Measurements from ENCODE around the gene KDM5B. TPM values are rescaled to one million over a fixed set of nuclear protein-coding genes. Genes with fewer than 3 reads are reported as not detected.
"Not testable (repeated sequence)": the region's sequence is repeated elsewhere in the genome, so short reads cannot be mapped to it uniquely, and the experiment has no call there.

Gene KDM5B
- total and polyA plus RNA-seq, 2 of the 8 experiments (the other 6 are each of a cell fraction or from before 2014, with no cell fraction given) = 73.3 to 210 TPM

DNA sequence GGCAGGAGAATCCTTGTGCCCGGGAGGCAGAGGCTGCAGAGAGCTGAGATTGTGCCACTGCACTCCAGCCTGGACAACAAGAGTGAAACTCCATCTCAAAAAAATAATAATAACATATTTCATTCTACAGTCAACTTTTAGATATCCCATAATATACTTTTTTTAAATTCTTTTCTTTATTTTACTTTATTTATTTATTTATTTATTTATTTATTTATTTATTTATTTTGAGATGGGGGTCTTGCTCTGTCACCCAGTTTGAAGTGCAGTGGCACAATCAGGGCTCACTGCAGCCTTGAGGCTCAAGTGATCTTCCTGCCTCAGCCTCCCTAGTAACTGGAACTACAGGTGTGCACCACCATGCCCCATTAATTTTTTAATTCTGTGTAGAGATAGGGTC lies 94.0 kb downstream of the KDM5B start:
- H3K18ac ChIP-seq (ENCODE audit: extremely low read depth, low read length); H3K4me3 ChIP-seq (ENCODE audit: extremely low read depth in 1 of 4, insufficient read depth in 2 of 4, low read depth in 3 of 4, low read length in 4 of 4); H2BK15ac ChIP-seq (ENCODE audit: low read length); H2BK12ac ChIP-seq (ENCODE audit: low read depth, low read length); H4K91ac ChIP-seq (replicated peaks; ENCODE audit: insufficient read length, low read length); H3K36me3 ChIP-seq (ENCODE audit: control insufficient read depth in 2 of 4, insufficient read depth in 4 of 4, low read length in 3 of 4); H2AK5ac ChIP-seq (ENCODE audit: low read depth, low read length); DNase-seq (ENCODE audit: low read depth in 1 of 2, low spot score in 2 of 2); H3K4ac ChIP-seq (replicated peaks; ENCODE audit: insufficient read length, low read depth, low read length); H3K23ac ChIP-seq (ENCODE audit: insufficient read length); H4K5ac ChIP-seq (ENCODE audit: insufficient read length, low read depth, low read length); H4K8ac ChIP-seq (ENCODE audit: extremely low read depth, insufficient read depth, low read length); H4K20me1 ChIP-seq (replicated peaks in 1 of 2; ENCODE audit: control insufficient read depth in 1 of 2, insufficient read depth in 2 of 2, low read length in 2 of 2); H3K79me1 ChIP-seq (ENCODE audit: low read depth, low read length); H2BK20ac ChIP-seq (ENCODE audit: low read length); H3K56ac ChIP-seq (replicated peaks; ENCODE audit: insufficient read length, low read depth, low read length); H3K27ac ChIP-seq (ENCODE audit: low read depth, low read length); H3K14ac ChIP-seq (ENCODE audit: insufficient read length); H3K9ac ChIP-seq (replicated peaks in 1 of 4; ENCODE audit: extremely low read depth in 1 of 4, low read depth in 3 of 4, low read length in 3 of 4); H3K9me3 ChIP-seq (ENCODE audit: insufficient read depth in 2 of 2, low read depth in 1 of 2, low read length in 1 of 2); H3K4me2 ChIP-seq (ENCODE audit: insufficient read depth in 1 of 2, low read depth in 2 of 2, low read length in 2 of 2); FAIRE-seq; H2AFZ ChIP-seq (ENCODE audit: low read length); H3K79me2 ChIP-seq (ENCODE audit: control insufficient read depth in 1 of 2, insufficient read depth in 2 of 2, low read length in 2 of 2); H2BK120ac ChIP-seq (replicated peaks; ENCODE audit: low read depth, low read length); H2BK5ac ChIP-seq (ENCODE audit: low read depth, low read length): not testable (repeated sequence)
- POLR2A ChIA-PET (ENCODE audit: partially characterized antibody) = interaction anchor here (1.4 kb wide), 1 partner anchor 15 kb away, joined by 3 read pairs; no protein-coding TSS in a partner anchor
- peaks cover 12% of the 10 kb centered on the region; the same call in 1 of the 2 replicates for H3K23me2 ChIP-seq (ENCODE audit: low read depth, low read length)
- 81% methylated on average over 1 of the region's 1 CpG; no CpG with 5 or more reads in 1 of the 2 experiments for WGBS, 2 experiments (ENCODE audit: extremely low coverage in 1 of 2, insufficient coverage in 1 of 2, insufficient read length in 1 of 2, insufficient replicate concordance in 2 of 2, low coverage in 1 of 2, low lambda C conversion rate in 2 of 2, missing lambda C conversion rate in 1 of 2)
- peaks cover 0 to 20% (median 16%) of the 10 kb centered on the region in 4 experiments; a peak in 5 of 7 replicates for H3K27me3 ChIP-seq (replicated peaks in 1 of 4; ENCODE audit: control insufficient read depth in 3 of 4, extremely low read depth in 1 of 4, insufficient read depth in 3 of 4, low read length in 3 of 4)
- peaks cover 10 to 26% (median 22%) of the 10 kb centered on the region in 4 experiments for H3K4me1 ChIP-seq (replicated peaks in 1 of 4; ENCODE audit: control insufficient read depth in 3 of 4, insufficient read depth in 4 of 4, low read length in 3 of 4)
- CTCF ChIA-PET (ENCODE audit: partially characterized antibody) = interaction anchor here (1.9 to 14.0 kb wide), 5 partner anchors 13 to 251 kb away, joined by 4 to 180 read pairs (median 18); no protein-coding TSS in a partner anchor

Measured in H1 (cell line).